Choroid plexus epithelial cell (primary cell): ENCODE measurements around the gene RGS2.

ENCODE experiments used
- DNase-seq: peaks from one replicate; pipeline ENCODE4 v3.0.0-alpha.2; 2010; ENCODE audit warnings: low read depth
- H3K4me3 ChIP-seq: 2 replicates; pipeline ENCODE4 v1.5.1; 2011; ENCODE audit warnings: low read depth, mild to moderate bottlenecking, control low read depth, low read length, moderate library complexity
- TF ChIP-seq, protein P1 (sequence below): conservative IDR thresholded peaks from 2 replicates; pipeline ENCODE4 v1.5.1; 2011; ENCODE audit warnings: low read depth, mild to moderate bottlenecking, control low read depth, inconsistent platforms, low read length, moderate library complexity

The RGS2 gene

DNA sequence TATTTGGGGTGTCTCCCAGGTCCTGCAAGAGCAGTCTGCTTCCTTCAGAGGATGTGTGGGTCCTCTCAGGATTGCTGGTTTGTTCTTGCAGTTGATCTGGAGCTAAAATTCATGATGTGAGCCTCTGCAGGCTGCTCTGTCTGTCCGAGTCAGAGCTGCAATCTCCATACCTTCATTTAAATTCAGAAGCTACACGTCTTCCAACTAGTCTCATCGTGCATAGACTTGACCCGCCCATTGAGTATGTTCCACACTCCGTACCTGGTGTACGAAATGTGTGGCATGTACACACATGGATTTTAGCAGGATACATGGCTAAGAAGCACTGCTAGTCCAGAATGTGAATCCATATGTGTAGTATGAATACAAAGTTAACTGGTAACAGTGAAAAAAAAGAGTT is 25.0 kb upstream of the RGS2 start:
- TF ChIP-seq, protein P1, sequence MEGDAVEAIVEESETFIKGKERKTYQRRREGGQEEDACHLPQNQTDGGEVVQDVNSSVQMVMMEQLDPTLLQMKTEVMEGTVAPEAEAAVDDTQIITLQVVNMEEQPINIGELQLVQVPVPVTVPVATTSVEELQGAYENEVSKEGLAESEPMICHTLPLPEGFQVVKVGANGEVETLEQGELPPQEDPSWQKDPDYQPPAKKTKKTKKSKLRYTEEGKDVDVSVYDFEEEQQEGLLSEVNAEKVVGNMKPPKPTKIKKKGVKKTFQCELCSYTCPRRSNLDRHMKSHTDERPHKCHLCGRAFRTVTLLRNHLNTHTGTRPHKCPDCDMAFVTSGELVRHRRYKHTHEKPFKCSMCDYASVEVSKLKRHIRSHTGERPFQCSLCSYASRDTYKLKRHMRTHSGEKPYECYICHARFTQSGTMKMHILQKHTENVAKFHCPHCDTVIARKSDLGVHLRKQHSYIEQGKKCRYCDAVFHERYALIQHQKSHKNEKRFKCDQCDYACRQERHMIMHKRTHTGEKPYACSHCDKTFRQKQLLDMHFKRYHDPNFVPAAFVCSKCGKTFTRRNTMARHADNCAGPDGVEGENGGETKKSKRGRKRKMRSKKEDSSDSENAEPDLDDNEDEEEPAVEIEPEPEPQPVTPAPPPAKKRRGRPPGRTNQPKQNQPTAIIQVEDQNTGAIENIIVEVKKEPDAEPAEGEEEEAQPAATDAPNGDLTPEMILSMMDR: no peak
- DNase-seq: no peak
- no peak overlapping the region for H3K4me3 ChIP-seq

DNA sequence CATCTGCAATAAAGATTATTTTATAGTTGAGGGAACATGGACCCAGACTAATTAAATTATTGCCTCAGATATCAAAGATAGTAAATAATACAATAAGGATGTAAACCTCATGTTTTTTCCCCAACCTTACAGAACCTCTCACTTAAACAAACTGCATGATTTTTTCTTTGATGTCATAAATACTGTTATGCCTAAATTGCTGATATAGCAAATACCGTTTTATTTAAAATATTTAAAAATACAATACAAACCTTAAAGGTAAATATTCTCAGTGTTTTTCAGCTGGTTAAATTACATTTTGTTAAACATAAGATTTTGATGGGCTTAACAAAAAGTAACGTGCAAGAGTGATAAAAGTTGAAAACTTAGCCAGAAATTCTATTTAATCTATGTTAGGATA is 24.4 kb upstream of the RGS2 start:
- no peak for DNase-seq
- TF ChIP-seq, protein P1: no peak
- H3K4me3 ChIP-seq: no peak overlapping the region

DNA sequence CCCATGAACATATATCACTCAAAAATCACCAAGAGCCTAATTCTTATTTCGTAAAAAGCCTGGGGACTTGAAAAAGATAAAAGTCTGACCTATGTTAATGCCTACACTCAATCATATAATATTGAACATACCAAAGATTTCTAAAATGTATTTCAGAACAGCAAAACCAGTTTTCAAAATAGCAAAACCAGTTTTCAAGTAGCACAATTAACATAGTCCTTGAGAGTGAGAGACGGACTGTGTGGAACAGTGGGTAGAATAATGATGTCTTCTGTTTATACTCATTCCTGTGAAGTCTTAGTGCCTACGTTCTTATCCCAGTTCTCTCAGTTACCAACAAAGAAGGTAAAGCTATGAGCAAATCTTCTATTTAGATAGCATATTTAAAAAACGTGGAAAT is 22.3 kb upstream of the RGS2 start:
- TF ChIP-seq, protein P1: no peak
- DNase-seq: no peak
- H3K4me3 ChIP-seq: no peak overlapping the region

DNA sequence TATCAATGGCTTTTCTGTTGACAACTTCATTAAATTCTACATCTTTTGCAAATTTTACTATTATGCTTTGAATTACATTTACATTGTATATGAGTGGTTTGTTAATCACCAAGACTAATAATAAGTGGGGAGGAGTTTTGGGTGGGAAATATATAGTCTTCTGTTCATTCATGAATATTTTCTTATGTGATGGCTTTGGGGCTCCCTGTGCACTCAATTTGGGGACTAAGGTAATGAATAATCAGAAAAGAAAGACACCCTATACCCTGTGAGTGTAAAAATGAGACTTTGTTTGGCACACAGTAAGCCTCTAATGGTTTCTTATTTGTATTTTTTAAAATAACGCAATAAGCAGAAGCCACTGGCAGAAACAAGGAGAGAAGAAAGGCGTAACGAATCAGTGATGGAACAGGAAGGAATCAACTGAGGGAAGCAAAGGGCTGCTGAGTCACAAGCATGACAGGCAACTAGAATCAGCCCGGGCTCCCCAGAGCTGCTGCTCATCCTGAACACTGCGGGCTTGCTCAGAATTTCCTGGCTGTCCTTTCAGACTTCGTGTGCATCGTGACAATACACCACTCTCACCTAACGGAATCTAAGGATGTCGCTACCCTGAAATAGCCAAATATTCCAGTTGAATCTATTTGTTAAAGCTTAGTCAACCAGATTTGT is 20.8 kb upstream of the RGS2 start:
- peak; percentile 85 for DNase-seq
- H3K4me3 ChIP-seq: peak overlapping the region; percentile 25
- TF ChIP-seq, protein P1: no peak

DNA sequence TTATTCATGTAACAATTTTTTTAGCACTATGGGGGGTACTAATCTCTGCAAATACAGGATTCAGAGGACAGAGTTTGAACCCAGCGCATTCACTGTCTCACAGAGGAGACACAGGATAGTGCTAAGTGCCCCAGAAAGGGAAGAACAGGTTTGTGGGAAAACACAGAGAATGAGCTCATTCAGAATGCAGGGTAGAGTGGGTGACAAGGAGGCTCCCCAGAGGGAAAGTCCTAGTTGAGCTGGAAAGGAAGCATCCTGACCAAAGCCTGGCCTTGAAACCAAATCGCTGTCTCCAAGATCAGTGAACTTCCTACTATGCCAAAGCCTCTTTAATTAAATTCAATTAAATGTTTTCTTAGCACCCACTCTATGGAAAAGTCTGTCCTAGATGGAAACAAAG is 19.0 kb upstream of the RGS2 start:
- H3K4me3 ChIP-seq: no peak overlapping the region
- TF ChIP-seq, protein P1: no peak
- no peak for DNase-seq

DNA sequence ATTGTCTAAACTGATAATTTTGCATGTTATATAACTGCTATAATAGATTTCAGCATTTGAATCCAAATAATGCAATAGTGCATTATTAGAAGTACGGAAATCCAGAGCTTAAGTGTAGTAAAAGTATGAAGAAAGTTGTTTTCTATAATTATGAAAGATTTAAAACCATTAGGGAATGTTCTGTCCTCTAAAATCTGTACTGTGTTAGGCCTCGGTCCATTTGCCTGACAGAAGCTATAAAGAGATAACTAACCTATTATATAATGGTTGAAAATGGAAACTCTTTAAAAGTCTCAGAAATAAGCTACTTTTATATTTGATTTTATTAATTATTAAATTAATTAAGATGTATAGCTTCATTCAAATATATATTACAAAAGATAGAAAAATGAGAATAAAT is 16.2 kb upstream of the RGS2 start:
- H3K4me3 ChIP-seq: no peak overlapping the region
- no peak for DNase-seq
- TF ChIP-seq, protein P1: no peak
